Hepatic stellate cell (primary cell): Measurements from ENCODE around the gene RNF4.
"Not testable (repeated sequence)": the region's sequence is repeated elsewhere in the genome, so short reads cannot be mapped to it uniquely, and the experiment has no call there.

Experiments
- DNase-seq: peaks from one replicate; pipeline ENCODE4 v3.0.0; 2011; ENCODE audit warnings: low spot score

Gene RNF4

GRCh38 chr4:2457481-2458295 is 11.2 kb upstream of the RNF4 start:
- DNase-seq, result no peak

- no peak for DNase-seq
These were observed 10.1 kb upstream of the RNF4 start for GRCh38 chr4:2458546-2459491.

- DNase-seq, result no peak
These were observed 9.1 kb upstream of the RNF4 start for GRCh38 chr4:2459589-2460349.

- no peak for DNase-seq
These were observed 7.5 kb upstream of the RNF4 start for GRCh38 chr4:2461246-2461960.

GRCh38 chr4:2462218-2462991 is 6.5 kb upstream of the RNF4 start:
- peak; percentile 86 for DNase-seq

- no peak for DNase-seq
These were observed 5.7 kb upstream of the RNF4 start for GRCh38 chr4:2462992-2463762.

- DNase-seq, result no peak
These were observed 3.9 kb upstream of the RNF4 start for GRCh38 chr4:2465032-2465431.

GRCh38 chr4:2465544-2465943 is 3.4 kb upstream of the RNF4 start:
- DNase-seq, result not testable (repeated sequence)

GRCh38 chr4:2469192-2469984 is 482 bp downstream of the RNF4 start:
- peak; percentile 59 for DNase-seq

- DNase-seq, result no peak
These were observed 1.9 kb downstream of the RNF4 start for GRCh38 chr4:2470791-2471190.

GRCh38 chr4:2472187-2472586 is 3.3 kb downstream of the RNF4 start:
- no peak for DNase-seq

GRCh38 chr4:2478229-2478628 is 9.3 kb downstream of the RNF4 start:
- no peak for DNase-seq

- no peak for DNase-seq
These were observed 11.7 kb downstream of the RNF4 start for GRCh38 chr4:2480649-2481048.

GRCh38 chr4:2482192-2482591 is 13.3 kb downstream of the RNF4 start:
- no peak for DNase-seq

- no peak for DNase-seq
These were observed 13.8 kb downstream of the RNF4 start for GRCh38 chr4:2482693-2483092.

- DNase-seq, result no peak
These were observed 14.3 kb downstream of the RNF4 start for GRCh38 chr4:2483237-2483636.

- DNase-seq, result no peak
These were observed 15.3 kb downstream of the RNF4 start for GRCh38 chr4:2484185-2484584.

GRCh38 chr4:2484993-2485392 is 16.1 kb downstream of the RNF4 start:
- no peak for DNase-seq

- no peak for DNase-seq
These were observed 17.1 kb downstream of the RNF4 start for GRCh38 chr4:2485956-2486355.
